Panc1 (cell line): ENCODE data around the gene SLC30A1. TPM values are rescaled to one million over a fixed set of nuclear protein-coding genes. Genes with fewer than 3 reads are reported as not detected.

Source experiments
- ATAC-seq: fragments of 200-7000 bp; cut with Tn5 transposase; 2 replicates; pipeline ENCODE4 v1.9.1; 2020; ENCODE audit warnings: mild to moderate bottlenecking, moderate library complexity
- BruUV-seq: library from RNA; stranded (reverse); fragments of 400-500 nt; replicated peaks from 2 replicates; lab custom pipeline; 2021; lab: Mats Ljungman, UMichigan
- CTCF ChIA-PET: fragments of 300-600 bp; sonication (Branson Sonifier 250); formaldehyde crosslinking; loops from one replicate; lab custom pipeline; 2022; ENCODE audit warnings: antibody characterized with exemption; lab: Charles Lee
- POLR2A ChIA-PET: fragments of 300-600 bp; sonication (Branson Sonifier 250); formaldehyde crosslinking; loops from one replicate; lab custom pipeline; 2022; ENCODE audit warnings: antibody characterized with exemption; lab: Charles Lee
- DNase-seq: peaks from one replicate; pipeline ENCODE4 v3.0.0-alpha.2; 2010; ENCODE audit warnings: low read depth, low spot score
- H3K27ac ChIP-seq: 2 replicates; pipeline ENCODE4 v1.5.1; 2011; ENCODE audit warnings: mild to moderate bottlenecking, low read length, inconsistent platforms
- H3K27me3 ChIP-seq: fragments of 200-500 bp; sonication (Bioruptor generic); 2 replicates; pipeline ENCODE4 v1.6.0; 2014; ENCODE audit warnings: low read length, inconsistent platforms; ENCODE audit not compliant: control insufficient read depth, insufficient read depth
- H3K36me3 ChIP-seq: fragments of 200-500 bp; sonication (Bioruptor generic); 2 replicates; pipeline ENCODE4 v1.5.1; 2014; ENCODE audit warnings: inconsistent platforms, mild to moderate bottlenecking, low read length, moderate library complexity; ENCODE audit not compliant: control insufficient read depth, insufficient read depth
- H3K4me1 ChIP-seq: 2 replicates; pipeline ENCODE4 v1.5.1; 2011; ENCODE audit warnings: inconsistent platforms, mild to moderate bottlenecking, low read length, moderate library complexity; ENCODE audit not compliant: control insufficient read depth, insufficient read depth
- H3K4me3 ChIP-seq, 2 experiments: 2 replicates each; pipeline ENCODE4 v1.5.1; 2011 to 2012; ENCODE audit warnings: low read depth in 2 of 2, low read length in 2 of 2, mild to moderate bottlenecking in 2 of 2, inconsistent platforms in 1 of 2, moderate library complexity in 1 of 2
- H3K9me3 ChIP-seq: fragments of 200-500 bp; sonication (Bioruptor generic); 2 replicates; pipeline ENCODE4 v1.5.1; 2014; ENCODE audit warnings: low read depth, mild to moderate bottlenecking, inconsistent platforms, low read length, moderate library complexity; ENCODE audit not compliant: control insufficient read depth, insufficient read depth
- CTCF ChIP-seq: fragments of 450-650 bp; IDR thresholded peaks from 2 replicates; pipeline ENCODE4 v1.5.1; 2017; ENCODE audit warnings: mild to moderate bottlenecking
- POLR2AphosphoS5 ChIP-seq: IDR thresholded peaks from 2 replicates; pipeline ENCODE4 v1.6.1; 2012; ENCODE audit warnings: mild to moderate bottlenecking, low read depth, low read length, moderate library complexity
- REST ChIP-seq, 2 experiments: IDR thresholded peaks; 2 replicates each; pipeline ENCODE4 v1.6.1; 2011 to 2012; ENCODE audit warnings: low read depth in 2 of 2, control low read depth in 1 of 2, low read length in 1 of 2, mild to moderate bottlenecking in 1 of 2, moderate library complexity in 1 of 2; ENCODE audit not compliant: insufficient read depth in 1 of 2
- SIN3A ChIP-seq: IDR thresholded peaks from 2 replicates; pipeline ENCODE4 v1.6.1; 2012; ENCODE audit warnings: low read depth, mild to moderate bottlenecking, low read length, moderate library complexity, borderline replicate concordance; ENCODE audit not compliant: insufficient read depth
- TCF7L2 ChIP-seq: IDR thresholded peaks from 2 replicates; pipeline ENCODE4 v1.6.1; 2011; ENCODE audit warnings: mild to moderate bottlenecking, low read depth, low read length, inconsistent platforms
- in situ Hi-C: cut with HindIII; loops from 2 replicates; pipeline ENCODE4 v1.10.0; 2016; ENCODE audit warnings: low sequenced_read_pairs, low pct_unique_long_range_greater_than_20kb
- intact Hi-C: fragments of 100-400 bp; cut with micrococcal nuclease; formaldehyde crosslinking; loops from one replicate; pipeline ENCODE4 v1.10.0; 2022; ENCODE audit not compliant: unreplicated experiment
- total RNA-seq: library from RNA; stranded (reverse); gene quantifications from one replicate; pipeline ENCODE4 v1.2.1, GENCODE V29; 2021; ENCODE audit not compliant: unreplicated experiment

Gene SLC30A1
- total RNA-seq, 1 experiment from 2014 or later = 34.5 TPM

- no peak for TF ChIP-seq CTCF
- in situ Hi-C loops (no loop called here), intact Hi-C loops (no loop called here)
- no peak overlapping the region for H3K27ac ChIP-seq
- no peak overlapping the region for H3K4me3 ChIP-seq
- DNase-seq = no peak
- no peaks in the 10 kb centered on the region for H3K9me3 ChIP-seq
- no TSS peak for BruUV-seq
- no peak for ATAC-seq
- H3K27me3 ChIP-seq = no peaks in the 10 kb centered on the region
- ChIA-PET CTCF (no interaction called here), POLR2A (no interaction called here)
- no peaks in the 10 kb centered on the region for H3K4me1 ChIP-seq
- no peaks in the 10 kb centered on the region for H3K36me3 ChIP-seq
Measured at GRCh38 chr1:211526101-211526500, 52.9 kb downstream of the SLC30A1 start.

GRCh38 chr1:211525101-211525676 is 53.8 kb downstream of the SLC30A1 start:
- Histone ChIP-seq H3K36me3 (no peaks in the 10 kb centered on the region), H3K9me3 (no peaks in the 10 kb centered on the region), H3K27me3 (no peaks in the 10 kb centered on the region), H3K27ac (no peak overlapping the region), H3K4me1 (no peaks in the 10 kb centered on the region), H3K4me3 (no peak overlapping the region)
- no TSS peak for BruUV-seq
- in situ Hi-C loops = no loop called here
- CTCF ChIA-PET = no interaction called here
- ATAC-seq = no peak
- DNase-seq = no peak
- POLR2A ChIA-PET = no interaction called here
- intact Hi-C loops = no loop called here
- TF ChIP-seq CTCF = no peak
- TF ChIP-seq SIN3A = no peak
- no peak for TF ChIP-seq TCF7L2
- TF ChIP-seq POLR2AphosphoS5 = no peak
- no peak for TF ChIP-seq REST (IDR thresholded peaks at IDR 0.05; ENCODE audit: insufficient read depth in 1 of 2, low read depth in 2 of 2, low read length in 1 of 2)
